Hepatocyte (in vitro differentiated cells): ENCODE results near the gene NR1I2. TPM values are rescaled to one million over a fixed set of nuclear protein-coding genes. Genes with fewer than 3 reads are reported as not detected.

Experiments
- DNase-seq: peaks from one replicate; pipeline ENCODE4 v3.0.0-alpha.2; 2016; ENCODE audit warnings: low spot score
- H2AFZ ChIP-seq: fragments of 200-600 bp; sonication (generic); 2 replicates; pipeline ENCODE4 v1.6.0; 2016; ENCODE audit warnings: antibody characterized with exemption, mild to moderate bottlenecking
- H3K27ac ChIP-seq: fragments of 200-600 bp; sonication (generic); 2 replicates; pipeline ENCODE4 v1.5.1; 2016; ENCODE audit warnings: mild to moderate bottlenecking
- H3K27me3 ChIP-seq: fragments of 200-600 bp; sonication (generic); 2 replicates; pipeline ENCODE4 v1.6.1; 2016
- H3K36me3 ChIP-seq: fragments of 200-600 bp; sonication (generic); replicated peaks from 2 replicates; pipeline ENCODE4 v1.5.1; 2016; ENCODE audit warnings: low read depth; ENCODE audit not compliant: insufficient read depth
- H3K4me1 ChIP-seq: fragments of 200-600 bp; sonication (generic); 2 replicates; pipeline ENCODE4 v1.5.1; 2016; ENCODE audit warnings: mild to moderate bottlenecking, moderate library complexity; ENCODE audit not compliant: insufficient read depth
- H3K4me2 ChIP-seq: fragments of 200-600 bp; sonication (generic); 2 replicates; pipeline ENCODE4 v1.6.0; 2016
- H3K4me3 ChIP-seq: fragments of 200-600 bp; sonication (generic); 2 replicates; pipeline ENCODE4 v1.5.1; 2016; ENCODE audit warnings: mild to moderate bottlenecking
- H3K79me2 ChIP-seq: fragments of 200-600 bp; sonication (generic); 2 replicates; pipeline ENCODE4 v1.6.0; 2017; ENCODE audit warnings: mild to moderate bottlenecking
- H3K9me2 ChIP-seq: fragments of 200-600 bp; sonication (generic); replicated peaks from 2 replicates; pipeline ENCODE4 v1.6.0; 2017; ENCODE audit warnings: mild to moderate bottlenecking; ENCODE audit not compliant: insufficient read depth
- H3K9me3 ChIP-seq: fragments of 200-600 bp; sonication (generic); 2 replicates; pipeline ENCODE4 v1.5.1; 2016; ENCODE audit warnings: low read depth, mild to moderate bottlenecking
- H4K20me1 ChIP-seq: fragments of 200-600 bp; sonication (generic); 2 replicates; pipeline ENCODE4 v1.6.0; 2016; ENCODE audit warnings: mild to moderate bottlenecking; ENCODE audit not compliant: insufficient read depth, poor library complexity, severe bottlenecking
- EZH2 ChIP-seq: fragments of 200-600 bp; sonication (generic); IDR thresholded peaks from 2 replicates; pipeline ENCODE4 v1.6.1; 2016; ENCODE audit warnings: antibody characterized with exemption, mild to moderate bottlenecking, borderline replicate concordance
- EZH2phosphoT487 ChIP-seq: fragments of 200-600 bp; sonication (generic); IDR thresholded peaks from one replicate; pipeline ENCODE4 v1.6.1; 2018; ENCODE audit warnings: antibody characterized with exemption, mild to moderate bottlenecking, low read depth, moderate library complexity; ENCODE audit not compliant: unreplicated experiment, severe bottlenecking
- WGBS: methylation state at CpG from one replicate; pipeline ENCODE4 v1.1.6; 2016; ENCODE audit warnings: low lambda C conversion rate; ENCODE audit errors: missing lambda C conversion rate; 5-methylcytosine and 5-hydroxymethylcytosine counted together
- polyA plus RNA-seq: library from polyadenylated mRNA; unstranded; fragments of >200 nt; fragmentation: Nextera tagmentation; extraction: Ambion mirVana; gene quantifications from 2 replicates; pipeline ENCODE4 v1.2.1, GENCODE V29; 2016
- total RNA-seq: library from RNA; depleted of rRNA; stranded (reverse); fragments of >200 nt; gene quantifications from 2 replicates; pipeline ENCODE4 v1.2.3, GENCODE V29; 2014
- TF ChIP-seq, protein P1 (sequence below): fragments of 200-600 bp; sonication (generic); IDR thresholded peaks from 2 replicates; pipeline ENCODE4 v1.5.1; 2016; ENCODE audit warnings: antibody characterized with exemption, mild to moderate bottlenecking; ENCODE audit not compliant: poor library complexity

NR1I2 gene
- total and polyA plus RNA-seq, 2 experiments from 2014 or later = 5.0 to 7.0 TPM

DNA sequence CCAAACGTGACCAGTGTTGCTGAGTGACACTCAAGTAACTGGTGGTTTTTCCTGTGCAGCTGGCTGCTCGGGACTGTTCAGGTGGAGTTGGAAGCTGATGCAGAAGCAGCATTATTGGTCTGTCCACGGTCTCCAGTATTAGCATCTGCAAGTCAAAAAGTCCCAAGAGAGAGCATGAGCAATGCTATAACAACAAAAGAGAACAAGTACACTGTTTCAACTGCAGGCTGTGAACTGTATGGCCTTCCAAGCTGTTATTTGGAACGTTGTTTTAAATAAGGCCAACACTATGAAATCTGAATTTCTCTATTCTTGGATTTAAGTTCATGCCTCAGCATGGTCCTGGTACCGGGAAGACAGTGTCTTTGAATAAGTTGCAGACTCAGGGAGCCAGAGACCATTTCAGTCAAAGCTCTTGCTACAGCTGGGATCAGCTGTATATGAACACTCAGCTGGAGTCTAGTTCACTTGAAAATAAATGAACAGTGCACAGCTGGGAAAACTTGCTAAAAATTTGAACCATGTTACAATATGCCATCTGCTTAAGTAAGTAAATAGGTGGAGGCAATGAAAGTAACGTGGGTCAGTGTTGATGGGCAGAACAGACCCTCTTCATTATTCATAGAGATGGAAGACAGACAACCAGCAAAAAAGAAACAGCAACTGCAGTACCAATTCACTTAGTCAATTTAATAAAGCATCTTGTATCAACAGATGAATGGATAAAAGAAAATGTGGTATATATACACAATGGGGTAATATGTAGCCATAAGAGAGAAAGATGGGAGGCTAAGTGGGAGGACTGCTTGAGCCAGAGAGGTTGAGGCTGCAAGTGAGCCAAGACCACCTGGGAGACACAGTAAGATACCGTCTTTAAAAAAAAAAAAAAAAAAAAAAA, 45.1 kb downstream of the NR1I2 start:
- Histone ChIP-seq H4K20me1 (no peaks in the 10 kb centered on the region), H3K4me1 (peaks cover 5% of the 10 kb centered on the region), H3K36me3 (no peaks in the 10 kb centered on the region), H3K9me3 (no peaks in the 10 kb centered on the region), H3K27ac (no peak overlapping the region), H3K4me3 (no peak overlapping the region), H3K9me2 (no peaks in the 10 kb centered on the region), H2AFZ (no peak overlapping the region), H3K4me2 (no peak overlapping the region), H3K79me2 (peaks cover 6% of the 10 kb centered on the region), H3K27me3 (no peaks in the 10 kb centered on the region)
- WGBS = 86% methylated on average over 7 of the region's 7 CpGs
- no peak for TF ChIP-seq EZH2
- TF ChIP-seq, protein P1, sequence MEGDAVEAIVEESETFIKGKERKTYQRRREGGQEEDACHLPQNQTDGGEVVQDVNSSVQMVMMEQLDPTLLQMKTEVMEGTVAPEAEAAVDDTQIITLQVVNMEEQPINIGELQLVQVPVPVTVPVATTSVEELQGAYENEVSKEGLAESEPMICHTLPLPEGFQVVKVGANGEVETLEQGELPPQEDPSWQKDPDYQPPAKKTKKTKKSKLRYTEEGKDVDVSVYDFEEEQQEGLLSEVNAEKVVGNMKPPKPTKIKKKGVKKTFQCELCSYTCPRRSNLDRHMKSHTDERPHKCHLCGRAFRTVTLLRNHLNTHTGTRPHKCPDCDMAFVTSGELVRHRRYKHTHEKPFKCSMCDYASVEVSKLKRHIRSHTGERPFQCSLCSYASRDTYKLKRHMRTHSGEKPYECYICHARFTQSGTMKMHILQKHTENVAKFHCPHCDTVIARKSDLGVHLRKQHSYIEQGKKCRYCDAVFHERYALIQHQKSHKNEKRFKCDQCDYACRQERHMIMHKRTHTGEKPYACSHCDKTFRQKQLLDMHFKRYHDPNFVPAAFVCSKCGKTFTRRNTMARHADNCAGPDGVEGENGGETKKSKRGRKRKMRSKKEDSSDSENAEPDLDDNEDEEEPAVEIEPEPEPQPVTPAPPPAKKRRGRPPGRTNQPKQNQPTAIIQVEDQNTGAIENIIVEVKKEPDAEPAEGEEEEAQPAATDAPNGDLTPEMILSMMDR = no peak
- no peak for TF ChIP-seq EZH2phosphoT487
- no peak for DNase-seq

GRCh38 chr3:119829420-119829819, 47.5 kb downstream of the NR1I2 start:
- H4K20me1 ChIP-seq = no peaks in the 10 kb centered on the region
- no peak for DNase-seq
- peaks cover 6% of the 10 kb centered on the region for H3K79me2 ChIP-seq
- WGBS = 89% methylated on average over 2 of the region's 2 CpGs
- no peaks in the 10 kb centered on the region for H3K9me3 ChIP-seq
- TF ChIP-seq, protein P1 = no peak
- no peak for TF ChIP-seq EZH2phosphoT487
- TF ChIP-seq EZH2 = no peak
- no peak overlapping the region for H3K27ac ChIP-seq
- H3K4me2 ChIP-seq = no peak overlapping the region
- H3K4me1 ChIP-seq = peaks cover 5% of the 10 kb centered on the region
- no peaks in the 10 kb centered on the region for H3K36me3 ChIP-seq
- no peak overlapping the region for H3K4me3 ChIP-seq
- no peaks in the 10 kb centered on the region for H3K27me3 ChIP-seq
- no peak overlapping the region for H2AFZ ChIP-seq
- H3K9me2 ChIP-seq = no peaks in the 10 kb centered on the region

DNA sequence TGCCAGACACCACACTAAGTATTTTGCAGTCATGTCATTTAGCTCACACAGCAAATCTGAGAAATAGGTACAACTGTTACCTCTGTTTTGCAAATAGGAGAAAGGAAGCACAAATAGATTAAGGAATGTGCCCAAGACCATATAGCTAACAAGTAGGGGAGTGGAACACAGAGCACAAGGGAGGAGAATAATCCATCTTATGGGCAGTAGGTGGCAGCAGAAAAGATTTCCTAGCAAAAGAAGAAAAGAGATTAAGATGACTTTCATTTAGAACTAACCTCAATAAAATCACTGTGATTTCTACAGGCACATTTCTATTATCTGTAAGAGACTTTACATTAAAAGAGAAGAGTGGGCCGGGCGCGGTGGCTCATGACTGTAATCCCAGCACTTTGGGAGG, 49.1 kb downstream of the NR1I2 start:
- Histone ChIP-seq H3K27ac (no peak overlapping the region), H3K36me3 (no peaks in the 10 kb centered on the region), H3K9me2 (no peaks in the 10 kb centered on the region), H3K4me1 (peaks cover 4% of the 10 kb centered on the region), H3K79me2 (peaks cover 6% of the 10 kb centered on the region), H2AFZ (no peak overlapping the region), H3K4me2 (no peak overlapping the region), H3K4me3 (no peak overlapping the region), H3K27me3 (no peaks in the 10 kb centered on the region), H3K9me3 (no peaks in the 10 kb centered on the region), H4K20me1 (no peaks in the 10 kb centered on the region)
- no peak for TF ChIP-seq EZH2
- TF ChIP-seq, protein P1 = peak; percentile 5
- DNase-seq = no peak
- WGBS = 92% methylated on average over 3 of the region's 3 CpGs
